Panc1 (cell line): Measurements from ENCODE around the gene CCDC192.

Experiments
- CTCF ChIP-seq: fragments of 450-650 bp; IDR thresholded peaks from 2 replicates; pipeline ENCODE4 v1.5.1; 2017; ENCODE audit warnings: mild to moderate bottlenecking
- POLR2AphosphoS5 ChIP-seq: IDR thresholded peaks from 2 replicates; pipeline ENCODE4 v1.6.1; 2012; ENCODE audit warnings: mild to moderate bottlenecking, low read depth, low read length, moderate library complexity
- REST ChIP-seq, 2 experiments: IDR thresholded peaks; 2 replicates each; pipeline ENCODE4 v1.6.1; 2011 to 2012; ENCODE audit warnings: low read depth in 2 of 2, control low read depth in 1 of 2, low read length in 1 of 2, mild to moderate bottlenecking in 1 of 2, moderate library complexity in 1 of 2; ENCODE audit not compliant: insufficient read depth in 1 of 2
- TCF7L2 ChIP-seq: IDR thresholded peaks from 2 replicates; pipeline ENCODE4 v1.6.1; 2011; ENCODE audit warnings: mild to moderate bottlenecking, low read depth, low read length, inconsistent platforms

- no peak for TF ChIP-seq POLR2AphosphoS5
- TF ChIP-seq REST (IDR thresholded peaks at IDR 0.05; ENCODE audit: insufficient read depth in 1 of 2, low read depth in 2 of 2, low read length in 1 of 2): no peak
- no peak for TF ChIP-seq CTCF
- no peak for TF ChIP-seq TCF7L2
Observed at GRCh38 chr5:127987354-127988145, 284.4 kb downstream of the CCDC192 start.
